IPS DF 6.9 (cell line): ENCODE measurements around the gene DNMT1.

Experiments used
- DNase-seq: peaks from one replicate; pipeline ENCODE4 v3.0.0-alpha.2; 2013; ENCODE audit warnings: low read depth, low spot score
- H3K27ac ChIP-seq: one replicate; pipeline ENCODE4 v1.5.1; 2013; ENCODE audit warnings: low read length, control low read depth
- H3K27me3 ChIP-seq: 2 replicates; pipeline ENCODE4 v1.6.1; 2013; ENCODE audit warnings: mild to moderate bottlenecking, low read length; ENCODE audit not compliant: control insufficient read depth, insufficient read depth
- H3K36me3 ChIP-seq: 2 replicates; pipeline ENCODE4 v1.6.1; 2013; ENCODE audit warnings: low read length; ENCODE audit not compliant: control insufficient read depth, insufficient read depth
- H3K4me1 ChIP-seq: 2 replicates; pipeline ENCODE4 v1.6.1; 2013; ENCODE audit warnings: low read length; ENCODE audit not compliant: control insufficient read depth, insufficient read depth
- H3K4me3 ChIP-seq: 2 replicates; pipeline ENCODE4 v1.5.1; 2013; ENCODE audit warnings: mild to moderate bottlenecking, low read length
- H3K9me3 ChIP-seq: 2 replicates; pipeline ENCODE4 v1.6.1; 2013; ENCODE audit warnings: low read length, inconsistent platforms; ENCODE audit not compliant: control insufficient read depth, insufficient read depth
- WGBS: extraction: QIAGEN DNeasy Blood & Tissue Kit; methylation state at CpG from one replicate; pipeline ENCODE4 v1.1.7; 2013; ENCODE audit warnings: mixed read lengths, missing lambda C conversion rate; ENCODE audit not compliant: insufficient read length, insufficient coverage; 5-methylcytosine and 5-hydroxymethylcytosine counted together

DNMT1 gene

DNA sequence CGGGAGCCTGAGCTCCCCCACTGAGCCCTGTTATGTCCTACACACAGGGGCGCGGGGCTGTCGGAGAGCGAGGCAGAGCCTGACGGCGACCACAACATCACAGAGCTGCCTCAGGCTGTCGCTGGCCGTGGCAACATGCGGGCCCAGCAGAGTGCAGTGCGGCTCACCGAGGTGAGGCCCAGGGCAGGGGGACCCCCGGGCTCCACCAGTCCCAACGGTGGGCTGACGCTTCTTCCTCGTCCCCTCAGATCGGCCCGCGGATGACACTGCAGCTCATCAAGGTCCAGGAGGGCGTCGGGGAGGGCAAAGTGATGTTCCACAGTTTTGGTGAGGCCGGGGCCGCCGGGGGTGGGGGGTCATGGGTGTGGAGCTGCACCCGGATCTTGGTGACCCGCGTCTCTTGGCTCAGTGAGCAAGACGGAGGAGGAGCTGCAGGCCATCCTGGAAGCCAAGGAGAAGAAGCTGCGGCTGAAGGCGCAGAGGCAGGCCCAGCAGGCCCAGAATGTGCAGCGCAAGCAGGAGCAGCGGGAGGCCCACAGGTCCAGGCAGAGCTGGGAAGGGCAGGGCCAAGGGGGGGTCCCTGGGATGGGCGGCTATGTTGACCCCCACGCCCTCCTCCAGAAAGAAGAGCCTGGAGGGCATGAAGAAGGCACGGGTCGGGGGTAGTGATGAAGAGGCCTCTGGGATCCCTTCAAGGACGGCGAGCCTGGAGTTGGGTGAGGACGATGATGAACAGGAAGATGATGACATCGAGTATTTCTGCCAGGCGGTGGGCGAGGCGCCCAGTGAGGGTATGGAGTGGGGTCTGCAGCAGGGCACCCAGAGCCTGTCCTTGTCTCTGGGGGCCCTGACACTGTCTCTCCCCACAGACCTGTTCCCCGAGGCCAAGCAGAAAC is 84.4 kb downstream of the DNMT1 start:
- H3K4me1 ChIP-seq, result no peaks in the 10 kb centered on the region; the same call in 1 of the 2 replicates
- no peak overlapping the region for H3K27ac ChIP-seq
- WGBS, result no CpG with 5 or more reads among the region's 44 CpGs
- H3K9me3 ChIP-seq, result no peaks in the 10 kb centered on the region
- no peak for DNase-seq
- H3K4me3 ChIP-seq, result no peak overlapping the region
- no peaks in the 10 kb centered on the region for H3K27me3 ChIP-seq
- peaks cover 35% of the 10 kb centered on the region for H3K36me3 ChIP-seq

DNA sequence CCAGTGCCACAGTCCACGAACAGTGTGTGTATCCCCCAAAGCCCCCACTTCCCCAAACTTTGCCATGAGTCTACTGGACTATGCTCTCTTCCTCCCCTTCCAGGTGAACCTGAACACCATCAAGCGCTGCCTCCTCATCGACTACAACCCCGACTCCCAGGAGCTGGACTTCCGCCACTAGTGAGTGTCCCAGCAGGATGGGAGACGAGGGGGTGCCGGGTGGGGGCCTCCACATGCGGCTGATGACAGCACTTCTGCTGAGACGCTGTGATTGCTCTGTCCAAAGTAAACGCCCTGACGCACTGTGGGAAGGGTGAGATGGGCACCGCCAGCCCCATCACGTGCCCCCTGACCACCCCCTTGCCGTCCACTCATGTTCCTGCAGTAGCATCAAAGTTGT is 85.2 kb downstream of the DNMT1 start:
- H3K36me3 ChIP-seq, result peaks cover 33% of the 10 kb centered on the region

DNA sequence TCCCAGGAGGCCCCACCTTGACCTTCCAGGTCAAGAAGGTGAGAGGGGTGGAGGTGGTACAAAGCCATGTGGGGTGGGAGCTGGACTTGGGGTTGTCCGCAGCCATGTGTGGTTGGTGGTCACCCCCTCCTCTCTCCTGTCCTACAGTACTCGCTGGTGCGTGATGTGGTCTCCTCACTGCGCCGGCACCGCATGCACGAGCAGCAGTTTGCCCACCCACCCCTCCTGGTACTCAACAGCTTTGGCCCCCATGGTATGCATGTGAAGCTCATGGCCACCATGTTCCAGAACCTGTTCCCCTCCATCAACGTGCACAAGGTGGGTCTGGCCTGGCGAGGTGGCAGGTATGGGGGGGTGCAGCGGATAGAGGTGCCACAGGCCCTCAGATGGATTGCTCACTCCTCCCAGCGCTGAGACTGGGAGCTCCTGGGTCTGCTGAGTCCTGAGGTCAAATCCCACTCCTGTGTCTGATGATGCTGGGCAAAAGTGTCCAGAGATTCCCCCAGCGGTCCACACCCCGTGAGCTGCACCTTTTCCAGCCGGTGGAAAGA is 86.9 kb downstream of the DNMT1 start:
- DNase-seq, result no peak
- no peak overlapping the region for H3K27ac ChIP-seq
- no peak overlapping the region for H3K4me3 ChIP-seq
- no peaks in the 10 kb centered on the region for H3K9me3 ChIP-seq
- no CpG with 5 or more reads among the region's 14 CpGs for WGBS
- H3K36me3 ChIP-seq, result peaks cover 33% of the 10 kb centered on the region
- no peaks in the 10 kb centered on the region for H3K27me3 ChIP-seq
- H3K4me1 ChIP-seq, result no peaks in the 10 kb centered on the region

More for the DNA sequence above, 85.2 kb downstream of the DNMT1 start:
- Histone ChIP-seq H3K4me1 (no peaks in the 10 kb centered on the region), H3K4me3 (no peak overlapping the region), H3K27me3 (no peaks in the 10 kb centered on the region), H3K27ac (no peak overlapping the region), H3K9me3 (no peaks in the 10 kb centered on the region)
- WGBS, result no CpG with 5 or more reads among the region's 14 CpGs
- no peak for DNase-seq

DNA sequence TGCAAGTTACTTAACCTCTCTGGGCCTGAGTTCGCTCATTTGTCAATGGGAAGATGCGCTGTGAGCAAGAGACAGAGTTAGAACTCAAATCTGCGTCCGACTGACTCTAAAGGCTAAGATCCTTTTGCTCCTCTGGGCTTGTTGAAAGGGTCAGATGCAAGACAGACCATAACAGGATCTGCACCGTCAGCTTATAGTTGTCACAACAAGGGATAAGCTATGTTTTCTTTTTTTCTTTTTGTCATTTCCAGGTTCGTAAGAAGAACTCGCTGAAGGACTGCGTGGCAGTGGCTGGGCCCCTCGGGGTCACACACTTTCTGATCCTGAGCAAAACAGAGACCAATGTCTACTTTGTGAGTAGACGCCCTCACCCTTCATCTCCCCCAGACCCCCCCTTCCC is 87.5 kb downstream of the DNMT1 start:
- H3K9me3 ChIP-seq, result no peaks in the 10 kb centered on the region
- H3K27ac ChIP-seq, result no peak overlapping the region
- no peaks in the 10 kb centered on the region for H3K27me3 ChIP-seq
- no CpG with 5 or more reads among the region's 10 CpGs for WGBS
- no peak for DNase-seq
- H3K4me3 ChIP-seq, result peak overlapping the region; percentile 56; the same call in 1 of the 2 replicates
- H3K36me3 ChIP-seq, result peaks cover 33% of the 10 kb centered on the region
- no peaks in the 10 kb centered on the region for H3K4me1 ChIP-seq

DNA sequence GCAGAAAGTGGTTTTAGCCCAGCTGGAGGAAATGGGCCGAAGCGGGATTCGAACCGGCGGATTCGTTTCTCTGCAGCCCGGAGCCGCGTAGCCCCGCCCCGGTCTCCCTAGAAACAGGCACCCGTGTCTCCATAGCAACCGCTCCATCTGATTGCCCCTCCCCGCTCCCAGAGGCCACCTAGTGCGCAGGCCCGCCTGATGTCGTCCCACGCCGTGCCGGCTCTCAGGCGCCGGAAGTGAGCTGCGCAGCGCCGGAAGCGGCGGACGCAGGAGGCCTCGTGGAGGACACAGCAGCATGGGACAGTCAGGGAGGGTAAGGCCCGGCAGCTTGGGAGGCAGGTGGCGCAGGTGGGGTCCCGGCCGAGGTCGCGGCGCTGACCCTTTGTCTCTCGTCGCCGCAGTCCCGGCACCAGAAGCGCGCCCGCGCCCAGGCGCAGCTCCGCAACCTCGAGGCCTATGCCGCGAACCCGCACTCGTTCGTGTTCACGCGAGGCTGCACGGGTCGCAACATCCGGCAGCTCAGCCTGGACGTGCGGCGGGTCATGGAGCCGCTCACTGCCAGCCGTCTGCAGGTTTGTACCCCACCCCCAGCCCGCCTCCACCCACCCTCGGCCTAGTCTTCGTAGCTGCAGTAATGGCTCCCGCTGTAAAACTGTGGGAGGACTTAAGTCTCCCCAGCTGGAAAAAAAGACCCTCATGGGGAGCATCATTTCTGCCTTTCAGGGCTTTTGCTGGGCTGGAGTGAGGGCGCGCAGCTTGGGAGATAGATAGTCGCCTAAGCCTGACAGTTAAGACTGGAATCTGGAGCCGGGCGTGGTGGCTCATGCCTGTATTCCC is 88.4 kb downstream of the DNMT1 start, which contains the start of gene PPAN:
Gene PPAN (plus strand): TSS at position 263 of the 837 bp plus-strand sequence. CDS start 33 bp downstream, at position 296.
- no peaks in the 10 kb centered on the region for H3K4me1 ChIP-seq
- peak; percentile 93 for DNase-seq
- peaks cover 30% of the 10 kb centered on the region for H3K36me3 ChIP-seq
- WGBS, result no CpG with 5 or more reads among the region's 71 CpGs
- no peaks in the 10 kb centered on the region for H3K9me3 ChIP-seq
- H3K27me3 ChIP-seq, result no peaks in the 10 kb centered on the region
- no peak within 1 kb of the TSS for H3K27ac ChIP-seq
- peak within 1 kb of the TSS; percentile 56 for H3K4me3 ChIP-seq

DNA sequence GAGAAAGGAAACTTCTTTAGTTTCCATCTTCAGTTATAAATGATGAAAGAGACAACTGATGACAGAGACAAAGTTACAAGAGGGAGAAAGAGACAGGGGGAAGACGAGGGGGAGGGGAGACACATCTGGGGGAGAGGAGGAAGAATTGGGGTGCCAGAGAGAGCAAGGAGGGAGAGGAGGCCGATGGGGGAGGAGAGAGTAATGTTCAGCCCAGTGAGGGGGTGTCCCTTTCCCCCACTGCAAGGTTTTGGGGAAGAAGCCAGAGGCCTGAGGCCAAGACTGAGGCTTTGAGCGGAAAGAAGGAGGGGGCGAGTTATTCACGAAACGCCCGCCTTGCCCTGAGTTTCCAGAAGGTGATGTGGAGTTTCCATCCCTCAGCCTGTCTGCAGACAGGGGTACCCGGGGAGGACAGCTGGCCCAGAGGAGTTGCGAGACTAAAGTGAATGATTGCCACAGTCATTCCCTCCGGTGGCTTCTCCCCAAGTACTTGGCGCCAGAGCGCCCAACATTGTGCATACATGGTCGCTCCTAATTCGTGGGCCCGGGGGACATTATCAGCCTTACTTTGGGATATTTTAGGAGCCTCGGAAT is 89.1 kb downstream of the DNMT1 start:
- WGBS, result no CpG with 5 or more reads among the region's 16 CpGs
- no peak overlapping the region for H3K27ac ChIP-seq
- no peak overlapping the region for H3K4me3 ChIP-seq
- H3K4me1 ChIP-seq, result no peaks in the 10 kb centered on the region
- peaks cover 26% of the 10 kb centered on the region for H3K36me3 ChIP-seq
- no peaks in the 10 kb centered on the region for H3K9me3 ChIP-seq
- H3K27me3 ChIP-seq, result no peaks in the 10 kb centered on the region
- DNase-seq, result no peak

DNA sequence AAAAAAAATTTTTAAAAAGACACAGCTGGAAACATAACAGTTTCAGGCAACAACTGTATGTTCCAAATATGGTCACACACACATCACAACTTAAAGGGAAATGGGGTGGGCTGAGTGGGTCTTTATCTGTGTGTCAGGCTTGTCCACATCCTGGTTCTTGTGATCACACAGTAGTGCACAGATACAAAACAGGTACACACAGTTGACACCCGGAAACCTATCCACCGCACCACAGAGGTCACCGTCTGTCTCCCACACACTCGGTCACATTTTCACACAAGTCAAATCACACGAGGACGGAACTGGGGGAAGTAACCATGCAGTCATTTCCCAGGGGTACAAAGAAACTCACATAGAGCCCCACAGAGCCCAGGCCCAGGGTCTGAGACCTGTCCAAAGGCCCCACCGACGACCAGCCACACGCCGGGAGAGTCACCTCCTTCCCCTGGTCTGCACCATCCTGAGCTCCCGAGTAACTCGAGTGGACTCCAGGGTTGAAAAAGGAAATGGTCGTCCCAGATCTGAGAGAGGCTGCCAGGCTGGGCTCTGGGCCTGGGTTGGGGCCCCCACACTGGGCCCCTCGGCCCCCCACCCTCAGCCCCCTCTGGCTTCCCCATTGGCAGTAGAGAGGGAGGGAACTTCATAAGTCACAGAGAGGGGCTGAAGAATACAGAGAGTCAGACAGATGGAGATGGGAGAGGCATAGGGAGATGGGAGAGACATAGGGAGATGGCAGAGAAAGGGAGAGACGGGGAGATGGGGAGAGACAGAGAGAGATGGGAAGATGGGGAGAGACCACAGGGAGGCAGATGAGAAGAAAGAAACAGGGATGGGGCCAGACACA is 89.9 kb downstream of the DNMT1 start:
- H3K27me3 ChIP-seq, result no peaks in the 10 kb centered on the region
- H3K36me3 ChIP-seq, result peaks cover 19% of the 10 kb centered on the region
- WGBS, result no CpG with 5 or more reads among the region's 15 CpGs
- no peaks in the 10 kb centered on the region for H3K9me3 ChIP-seq
- H3K4me1 ChIP-seq, result no peaks in the 10 kb centered on the region
- DNase-seq, result no peak
- no peak overlapping the region for H3K27ac ChIP-seq
- no peak overlapping the region for H3K4me3 ChIP-seq

DNA sequence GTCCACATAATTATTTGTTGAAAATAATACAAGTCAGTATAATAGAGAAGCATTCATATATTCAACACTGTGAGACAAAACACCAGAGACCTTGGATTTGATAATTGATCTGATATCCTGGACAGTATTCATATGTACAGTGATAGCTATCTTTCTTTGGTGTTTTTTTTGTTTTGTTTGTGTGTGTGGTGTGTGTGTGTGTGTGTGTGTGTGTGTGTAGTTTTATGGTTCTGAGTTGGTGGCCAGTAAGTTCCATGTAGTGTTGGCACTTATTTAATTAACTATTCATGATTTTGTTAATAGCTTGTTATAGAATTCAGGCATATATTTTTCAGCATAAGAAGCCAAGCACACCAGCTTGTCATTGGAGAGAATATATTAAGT is 90.6 kb downstream of the DNMT1 start:
- DNase-seq, result no peak
- Histone ChIP-seq H3K4me3 (no peak overlapping the region), H3K36me3 (peaks cover 11% of the 10 kb centered on the region), H3K4me1 (no peaks in the 10 kb centered on the region), H3K27ac (no peak overlapping the region), H3K9me3 (no peaks in the 10 kb centered on the region), H3K27me3 (no peaks in the 10 kb centered on the region)

DNA sequence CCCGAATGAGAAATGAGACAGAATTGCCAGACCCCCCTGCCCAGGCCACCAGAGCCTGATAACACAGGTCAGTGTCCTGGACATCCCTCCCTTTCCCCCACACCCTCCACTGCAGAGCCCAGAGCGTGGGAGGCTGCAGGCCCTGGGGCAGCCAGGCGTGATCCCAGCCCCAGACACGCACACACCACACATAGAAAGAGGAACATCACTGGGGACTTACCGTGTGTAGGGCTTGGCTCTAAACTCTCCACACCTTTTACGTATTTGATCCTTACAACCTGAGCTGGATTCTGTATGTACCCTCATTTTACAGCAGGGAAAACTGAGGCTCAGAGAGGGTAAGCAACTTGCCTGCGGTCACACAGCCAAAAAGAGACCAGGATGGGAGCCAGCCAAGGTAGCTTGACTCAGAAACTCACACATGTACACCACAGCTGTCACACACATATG is 91.9 kb downstream of the DNMT1 start:
- Histone ChIP-seq H3K9me3 (no peaks in the 10 kb centered on the region), H3K27ac (no peak overlapping the region), H3K27me3 (no peaks in the 10 kb centered on the region), H3K4me3 (no peak overlapping the region), H3K36me3 (peaks cover 3% of the 10 kb centered on the region), H3K4me1 (no peaks in the 10 kb centered on the region)
- no CpG with 5 or more reads among the region's 7 CpGs for WGBS
- DNase-seq, result no peak
